Measurements from ENCODE around the gene BCAR1.
"Not testable (repeated sequence)": the region's sequence is repeated elsewhere in the genome, so short reads cannot be mapped to it uniquely, and the experiment has no call there.

The BCAR1 gene

DNA sequence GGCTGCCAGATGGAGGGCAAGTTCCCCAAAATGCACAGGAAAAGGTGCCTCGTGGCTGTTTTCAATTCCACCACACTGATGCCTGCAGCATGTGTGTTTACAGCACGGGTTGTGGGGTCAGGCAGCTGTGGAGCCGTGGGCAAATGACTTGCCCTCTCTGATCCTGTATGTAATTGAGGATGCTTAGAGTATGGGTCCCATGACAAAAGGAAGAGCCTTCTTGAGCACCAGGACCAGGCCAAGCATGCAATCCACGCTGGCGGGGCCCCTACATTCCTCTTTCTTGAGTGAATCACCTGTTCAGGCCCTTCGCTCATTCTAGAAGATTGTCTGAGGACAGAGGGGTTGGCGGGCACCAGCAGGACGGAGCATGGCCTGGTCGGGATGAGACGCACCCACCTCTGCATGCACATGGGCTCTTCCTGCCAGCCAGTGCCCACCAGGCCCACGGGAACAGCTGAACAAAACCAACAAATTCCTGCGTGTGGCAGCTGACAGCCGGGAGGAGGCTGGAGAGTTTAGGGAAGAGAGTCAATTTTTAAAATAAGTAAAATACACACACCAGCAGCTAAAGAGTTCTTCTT lies 43.1 kb downstream of the BCAR1 start:
- TF ChIP-seq, protein P1, sequence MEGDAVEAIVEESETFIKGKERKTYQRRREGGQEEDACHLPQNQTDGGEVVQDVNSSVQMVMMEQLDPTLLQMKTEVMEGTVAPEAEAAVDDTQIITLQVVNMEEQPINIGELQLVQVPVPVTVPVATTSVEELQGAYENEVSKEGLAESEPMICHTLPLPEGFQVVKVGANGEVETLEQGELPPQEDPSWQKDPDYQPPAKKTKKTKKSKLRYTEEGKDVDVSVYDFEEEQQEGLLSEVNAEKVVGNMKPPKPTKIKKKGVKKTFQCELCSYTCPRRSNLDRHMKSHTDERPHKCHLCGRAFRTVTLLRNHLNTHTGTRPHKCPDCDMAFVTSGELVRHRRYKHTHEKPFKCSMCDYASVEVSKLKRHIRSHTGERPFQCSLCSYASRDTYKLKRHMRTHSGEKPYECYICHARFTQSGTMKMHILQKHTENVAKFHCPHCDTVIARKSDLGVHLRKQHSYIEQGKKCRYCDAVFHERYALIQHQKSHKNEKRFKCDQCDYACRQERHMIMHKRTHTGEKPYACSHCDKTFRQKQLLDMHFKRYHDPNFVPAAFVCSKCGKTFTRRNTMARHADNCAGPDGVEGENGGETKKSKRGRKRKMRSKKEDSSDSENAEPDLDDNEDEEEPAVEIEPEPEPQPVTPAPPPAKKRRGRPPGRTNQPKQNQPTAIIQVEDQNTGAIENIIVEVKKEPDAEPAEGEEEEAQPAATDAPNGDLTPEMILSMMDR (conservative IDR thresholded peaks at IDR 0.05; ENCODE audit: low read depth) = no peak
- H3K27ac ChIP-seq = peak overlapping the region; percentile 9; the same call in 1 of the 2 replicates
- ChIA-PET POLR2A (ENCODE audit: low non-redundant PET) (no interaction called here), CTCF (interaction anchor here (0.6 to 0.7 kb wide), 2 partner anchors 20 to 75 kb away, joined by 3 to 4 read pairs; no protein-coding TSS in a partner anchor)
- DNase-seq (ENCODE audit: low spot score) = no peak

DNA sequence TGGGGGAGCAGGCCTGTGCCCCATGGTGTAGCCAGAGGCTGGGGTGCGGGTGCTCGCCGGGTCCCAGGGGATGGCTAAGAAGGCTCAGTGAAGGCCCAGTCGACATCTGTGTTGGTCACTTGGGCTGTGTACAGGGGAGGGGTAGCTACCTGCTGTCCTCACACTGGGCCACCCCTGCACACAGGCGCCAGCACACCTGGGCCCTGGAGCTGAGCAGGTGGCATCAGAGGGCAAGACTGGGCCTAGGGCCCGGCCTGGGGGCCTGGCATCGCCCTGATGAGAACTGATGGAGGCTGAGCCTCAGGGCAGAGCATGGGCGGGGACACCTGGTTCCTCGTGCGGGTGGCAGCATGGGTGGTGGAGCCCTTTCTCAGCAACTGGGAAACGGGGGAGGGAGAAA lies 43.6 kb downstream of the BCAR1 start:
- H3K27ac ChIP-seq = peak overlapping the region; percentile 9; the same call in 1 of the 2 replicates
- DNase-seq (ENCODE audit: low spot score) = no peak
- POLR2A ChIA-PET (ENCODE audit: low non-redundant PET) = no interaction called here
- TF ChIP-seq, protein P1 (conservative IDR thresholded peaks at IDR 0.05; ENCODE audit: low read depth) = no peak
- CTCF ChIA-PET = interaction anchor here (0.7 kb wide), 1 partner anchor 76 kb away, joined by 3 read pairs; no protein-coding TSS in a partner anchor

DNA sequence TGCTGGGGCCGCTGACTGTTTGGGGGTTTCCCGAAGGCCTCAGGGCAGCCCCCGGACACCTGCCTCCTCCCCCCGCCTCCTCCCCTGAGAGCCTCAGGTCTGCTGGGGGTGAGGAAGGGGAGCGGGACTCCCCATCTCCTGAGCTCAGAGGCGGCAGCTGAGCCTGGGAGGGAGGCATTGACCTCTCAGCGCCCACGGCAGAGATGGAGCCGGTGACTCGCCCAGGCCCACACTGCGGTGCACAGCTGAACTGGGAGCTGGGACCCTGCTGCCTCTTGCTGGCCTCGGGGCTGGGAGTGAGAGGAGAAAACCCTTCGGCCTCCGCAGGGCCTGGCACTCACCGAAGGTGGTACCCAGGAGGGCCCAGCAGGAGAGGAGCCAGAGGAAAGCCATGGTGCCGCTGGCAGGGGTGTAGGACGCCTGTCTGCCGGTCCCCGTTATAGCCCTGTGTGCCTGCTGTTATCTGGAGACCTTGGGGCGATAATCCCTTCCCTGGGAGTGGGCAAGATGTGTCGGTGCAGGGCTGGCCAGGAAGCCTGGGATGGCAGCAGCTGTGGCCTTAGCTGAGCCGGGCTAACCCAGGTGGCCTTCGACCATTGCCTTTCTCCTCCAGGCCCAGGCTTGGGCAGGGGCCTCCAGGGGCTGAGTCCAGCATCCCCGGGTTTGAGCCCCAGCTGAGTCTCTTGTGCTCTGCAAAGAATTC lies 44.5 kb downstream of the BCAR1 start, which contains the start of gene CTRB2:
Gene CTRB2 (minus strand): TSS at position 413 of the 703 bp plus-strand sequence. CDS start 20 bp downstream, at position 393.
- POLR2A ChIA-PET (ENCODE audit: low non-redundant PET) = interaction anchor here (0.6 kb wide), 1 partner anchor 110 kb away, joined by 7 read pairs; no protein-coding TSS in a partner anchor
- TF ChIP-seq, protein P1 (conservative IDR thresholded peaks at IDR 0.05; ENCODE audit: low read depth) = no peak
- no peak for DNase-seq (ENCODE audit: low spot score)
- CTCF ChIA-PET = no interaction called here
- H3K27ac ChIP-seq = peak within 1 kb of the TSS; percentile 9; the same call in 1 of the 2 replicates

DNA sequence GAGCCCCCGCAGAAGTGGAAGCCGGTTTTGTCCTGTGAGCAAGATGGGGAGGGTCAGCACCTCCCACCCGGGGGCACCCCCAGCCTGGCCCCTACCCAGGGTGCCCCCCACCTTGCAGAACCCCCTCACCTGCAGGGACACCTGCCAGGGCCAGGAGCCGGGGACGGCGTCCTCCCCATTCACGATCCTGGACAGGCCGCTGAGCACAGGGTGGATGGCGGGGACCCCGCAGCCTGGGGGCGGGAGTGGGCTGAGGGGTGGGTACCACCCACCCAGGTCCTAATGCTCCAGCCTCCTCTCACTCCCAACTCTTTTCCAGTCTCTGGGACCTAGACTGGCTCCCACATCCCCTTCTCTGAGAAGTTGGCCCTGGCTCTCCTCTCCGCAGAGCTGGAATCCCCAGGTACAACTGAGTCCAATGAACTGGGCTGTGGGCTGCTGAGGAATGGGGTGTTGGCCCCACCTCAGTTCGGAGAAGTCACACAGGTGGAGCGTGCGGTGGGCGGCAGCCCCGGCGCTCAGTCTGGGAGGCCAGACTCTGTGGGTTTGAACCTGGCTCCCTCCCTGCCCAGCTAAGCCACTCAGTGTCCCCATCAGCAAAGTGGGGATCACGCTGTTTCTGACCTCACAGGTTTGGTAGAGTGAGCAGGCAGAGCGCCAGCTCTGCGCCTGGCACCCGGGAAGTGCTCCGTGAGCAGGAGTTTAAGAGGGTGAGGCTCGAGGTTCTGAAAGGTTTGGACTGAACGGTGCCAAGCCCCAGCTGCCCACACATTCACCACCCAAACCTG lies 45.3 kb downstream of the BCAR1 start:
- DNase-seq (ENCODE audit: low spot score); CTCF ChIA-PET; H3K27ac ChIP-seq: not testable (repeated sequence)
- POLR2A ChIA-PET (ENCODE audit: low non-redundant PET) = interaction anchor here (0.5 kb wide), 1 partner anchor 572 kb away, joined by 8 read pairs; no protein-coding TSS in a partner anchor

DNA sequence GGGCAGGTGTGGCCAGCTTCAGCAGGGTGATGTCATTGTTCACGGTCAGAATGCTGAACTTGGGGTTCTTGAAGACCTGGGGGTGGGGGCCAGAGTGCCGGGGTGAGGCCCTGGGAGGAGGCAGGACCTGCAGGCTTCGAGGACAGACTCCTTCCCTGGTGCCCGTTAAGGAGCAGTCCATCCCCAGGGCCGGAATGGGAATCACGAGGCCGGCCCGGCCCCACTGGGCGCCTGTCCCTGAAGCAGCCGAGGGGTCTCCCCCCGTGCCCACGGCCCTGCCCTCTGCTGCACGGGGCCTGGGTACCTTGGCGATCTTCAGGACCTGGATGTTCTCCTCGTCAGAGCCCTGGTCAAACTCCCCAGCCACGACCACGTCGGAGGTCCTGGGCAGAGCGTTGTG lies 46.0 kb downstream of the BCAR1 start:
- POLR2A ChIA-PET (ENCODE audit: low non-redundant PET); DNase-seq (ENCODE audit: low spot score); H3K27ac ChIP-seq; CTCF ChIA-PET: not testable (repeated sequence)

DNA sequence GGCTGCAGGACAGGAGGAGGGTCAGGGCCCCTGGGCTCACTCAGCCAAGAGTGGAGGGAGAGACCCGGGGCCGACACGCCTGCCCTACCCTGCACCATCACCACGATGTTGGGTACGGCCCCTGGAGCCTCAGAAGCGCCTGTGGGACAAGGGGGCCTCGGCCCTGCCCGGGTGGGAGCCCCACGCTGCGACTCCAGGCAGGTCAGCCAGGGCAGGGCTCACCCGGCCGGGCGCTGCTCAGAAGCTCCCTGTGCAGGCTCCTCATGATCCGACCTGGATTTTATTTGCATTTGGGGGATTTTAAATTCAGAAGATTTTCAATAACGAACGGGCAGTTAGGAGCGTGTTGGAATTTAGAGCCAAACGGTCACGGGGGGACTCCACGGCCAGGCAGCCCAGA lies 46.5 kb downstream of the BCAR1 start:
- DNase-seq (ENCODE audit: low spot score); POLR2A ChIA-PET (ENCODE audit: low non-redundant PET); CTCF ChIA-PET; H3K27ac ChIP-seq: not testable (repeated sequence)

DNA sequence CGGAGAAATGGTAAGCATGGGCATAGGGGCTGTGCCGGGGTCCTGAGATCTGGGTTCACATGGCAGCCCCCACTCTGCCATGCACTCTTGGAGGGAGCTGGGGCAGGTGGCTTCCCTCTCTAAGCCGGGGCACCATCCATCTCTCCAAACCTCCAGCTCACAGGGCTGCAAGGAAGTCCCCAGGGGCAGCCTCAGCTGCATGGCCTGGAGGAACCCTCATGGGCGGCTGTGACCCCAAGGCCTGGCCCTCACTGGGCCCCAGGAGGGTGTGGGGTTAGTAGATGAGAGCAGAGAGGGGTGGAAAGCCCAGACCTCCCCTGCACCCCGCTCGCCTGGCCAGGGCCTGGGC lies 47.0 kb downstream of the BCAR1 start:
- CTCF ChIA-PET = no interaction called here
- TF ChIP-seq, protein P1 (conservative IDR thresholded peaks at IDR 0.05; ENCODE audit: low read depth) = no peak
- POLR2A ChIA-PET (ENCODE audit: low non-redundant PET) = no interaction called here
- no peak for DNase-seq (ENCODE audit: low spot score)
- no peak overlapping the region for H3K27ac ChIP-seq

Data from RWPE1 (cell line).